GM20431 (cell line): ENCODE results near the gene RAP2C.
"Not testable (repeated sequence)": the region's sequence is repeated elsewhere in the genome, so short reads cannot be mapped to it uniquely, and the experiment has no call there.

Source experiments
- in situ Hi-C: fragments of 300-500 bp; cut with MseI, MboI; formaldehyde crosslinking; loops from one replicate; pipeline ENCODE4 v1.15.0; 2020; ENCODE audit warnings: low sequenced_read_pairs; ENCODE audit not compliant: unreplicated experiment

Gene RAP2C

GRCh38 chrX:132204629-132205028 lies 14.6 kb downstream of the RAP2C start:
- in situ Hi-C loops = no loop called here

- in situ Hi-C loops = no loop called here
Measured at GRCh38 chrX:132200976-132201375, 18.3 kb downstream of the RAP2C start.

- in situ Hi-C loops = no loop called here
Measured at GRCh38 chrX:132199941-132200340, 19.3 kb downstream of the RAP2C start.

- in situ Hi-C loops = no loop called here
Measured at GRCh38 chrX:132193872-132194574, 25.2 kb downstream of the RAP2C start.

GRCh38 chrX:132191938-132192337 lies 27.3 kb downstream of the RAP2C start:
- in situ Hi-C loops = no loop called here

- in situ Hi-C loops = no loop called here
Measured at GRCh38 chrX:132188175-132188574, 31.1 kb downstream of the RAP2C start.

GRCh38 chrX:132187451-132187850 lies 31.8 kb downstream of the RAP2C start:
- in situ Hi-C loops = no loop called here

GRCh38 chrX:132184871-132185270 lies 34.4 kb downstream of the RAP2C start:
- in situ Hi-C loops = no loop called here

GRCh38 chrX:132181364-132181763 lies 37.9 kb downstream of the RAP2C start:
- in situ Hi-C loops = no loop called here

- in situ Hi-C loops = no loop called here
Measured at GRCh38 chrX:132180929-132181328, 38.3 kb downstream of the RAP2C start.

- in situ Hi-C loops = no loop called here
Measured at GRCh38 chrX:132173647-132174046, 45.6 kb downstream of the RAP2C start.

GRCh38 chrX:132171881-132172280 lies 47.4 kb downstream of the RAP2C start:
- in situ Hi-C loops = no loop called here

- in situ Hi-C loops = no loop called here
Measured at GRCh38 chrX:132171478-132171877, 47.8 kb downstream of the RAP2C start.

- in situ Hi-C loops = no loop called here
Measured at GRCh38 chrX:132169554-132169953, 49.7 kb downstream of the RAP2C start.

GRCh38 chrX:132165651-132166050 lies 53.6 kb downstream of the RAP2C start:
- in situ Hi-C loops = no loop called here

- in situ Hi-C loops = no loop called here
Measured at GRCh38 chrX:132165005-132165404, 54.2 kb downstream of the RAP2C start.

- in situ Hi-C loops = not testable (repeated sequence)
Measured at GRCh38 chrX:132163094-132163493, 56.2 kb downstream of the RAP2C start.

- in situ Hi-C loops = no loop called here
Measured at GRCh38 chrX:132153166-132153565, 66.1 kb downstream of the RAP2C start.
